GM19238 (cell line): ENCODE results near the gene UPP2.

ENCODE experiments used
- DNase-seq: peaks from one replicate; pipeline ENCODE4 v3.0.0; 2011; ENCODE audit warnings: low spot score; ENCODE audit not compliant: insufficient read length

UPP2 gene

DNA sequence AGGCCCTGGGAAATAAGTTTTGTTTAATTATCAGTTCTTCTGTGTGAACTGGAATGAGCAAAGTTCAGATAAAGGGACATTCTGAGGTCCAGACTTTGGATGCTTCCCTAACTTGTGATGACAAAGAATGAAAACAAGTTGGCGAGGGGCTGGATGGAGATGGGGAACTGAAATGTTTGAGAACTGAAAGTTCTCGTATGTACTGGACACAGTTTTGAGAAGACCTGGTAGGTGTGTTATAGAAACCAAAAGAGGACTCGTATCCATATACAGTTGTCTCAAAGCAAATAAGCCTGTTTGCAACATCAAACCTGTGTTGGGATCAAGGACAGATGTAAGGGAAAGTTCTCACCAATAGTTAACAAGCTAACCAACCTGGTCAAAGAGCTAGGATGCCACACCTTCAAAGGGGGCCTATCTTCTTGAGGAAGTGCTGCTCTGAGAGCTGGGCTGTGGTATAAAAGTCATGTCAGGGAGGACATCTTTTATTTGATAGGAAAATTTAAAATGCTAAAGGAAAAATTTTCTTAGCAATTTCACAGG lies at the start of gene UPP2:
Gene UPP2, plus strand, starts transcription at position 493 of the 543 bp plus-strand sequence. CDS start 188 bp downstream, outside the sequence.
- DNase-seq: no peak

- DNase-seq: no peak
These were observed 48.9 kb upstream of the UPP2 start for GRCh38 chr2:158052761-158053160.

DNA sequence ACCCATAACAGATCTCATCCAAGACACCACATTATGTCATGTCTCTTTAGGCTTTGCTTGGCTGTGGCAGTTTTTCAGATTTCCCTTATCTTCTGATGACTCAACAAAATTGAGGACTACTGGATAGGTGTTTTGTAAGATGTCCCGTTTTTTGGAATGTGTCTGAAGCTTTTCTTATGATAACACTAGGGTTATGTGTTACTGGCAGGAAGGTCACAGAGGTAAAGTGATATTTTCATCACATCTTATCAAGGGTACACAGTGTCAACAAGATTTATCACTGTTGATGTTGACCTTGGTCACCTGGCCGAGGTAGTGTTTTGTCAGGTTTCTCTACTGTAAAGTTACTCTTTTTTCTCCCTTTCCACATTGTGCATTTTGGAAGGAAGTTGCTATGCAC lies 44.8 kb upstream of the UPP2 start:
- no peak for DNase-seq

DNA sequence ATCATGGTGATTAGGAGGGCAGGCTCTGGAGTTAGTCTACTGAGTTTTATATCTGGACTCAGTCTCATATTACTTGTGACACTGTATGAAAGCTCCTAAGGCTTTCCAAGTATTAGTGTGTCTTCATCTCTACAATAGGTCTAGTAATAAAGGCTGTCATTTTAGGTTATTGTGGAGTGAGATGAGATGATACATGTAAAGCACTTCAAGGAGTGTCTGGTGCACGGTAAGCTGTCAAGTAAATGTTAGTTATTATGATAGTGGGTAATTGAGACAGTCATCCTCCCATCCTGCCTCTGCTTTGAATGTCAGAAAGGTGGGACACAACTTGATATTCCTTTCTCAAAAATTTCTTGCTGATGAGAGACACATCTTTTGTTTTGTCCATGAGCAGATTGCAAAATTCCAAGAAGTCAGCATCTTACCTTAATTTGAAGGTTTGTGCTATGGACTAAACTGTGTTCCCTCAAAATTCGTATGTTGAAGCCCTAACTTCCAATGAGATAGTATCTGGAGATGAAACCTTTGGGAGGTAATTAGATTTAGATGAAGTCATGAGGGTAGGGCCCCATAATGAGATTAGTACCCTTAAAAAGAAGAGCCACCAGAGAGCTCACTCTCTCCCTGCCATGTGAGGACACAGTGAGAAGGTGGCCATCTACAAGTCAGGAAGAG lies 41.4 kb upstream of the UPP2 start:
- DNase-seq: no peak

DNA sequence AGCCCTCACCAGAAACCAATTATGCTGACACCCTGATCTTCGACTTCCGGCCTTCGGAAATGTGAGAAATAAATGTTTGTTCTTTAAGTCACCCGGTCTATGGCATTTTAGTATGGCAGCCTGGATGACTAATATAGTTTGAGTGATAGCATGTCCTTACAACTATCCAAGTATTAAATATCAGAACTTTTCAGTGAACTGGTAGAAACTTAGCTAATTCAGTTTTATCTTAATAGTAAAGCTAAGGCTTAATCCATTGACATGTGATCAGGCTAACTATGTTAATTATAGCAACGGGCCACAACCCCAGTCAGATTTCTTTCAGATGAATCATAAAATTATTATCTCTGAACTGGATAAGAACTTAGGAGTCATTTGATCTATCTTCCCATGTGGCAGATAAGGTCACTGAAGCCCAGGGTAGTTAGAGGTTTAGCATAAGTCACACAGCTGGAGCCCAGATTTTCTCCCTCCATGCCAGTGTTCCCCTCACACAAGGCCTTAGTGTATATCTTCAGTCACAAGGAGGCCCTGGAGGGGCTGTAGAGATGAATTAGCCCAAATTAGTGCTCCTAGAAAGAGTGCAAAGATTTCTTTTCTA lies 40.7 kb upstream of the UPP2 start:
- DNase-seq: no peak

DNA sequence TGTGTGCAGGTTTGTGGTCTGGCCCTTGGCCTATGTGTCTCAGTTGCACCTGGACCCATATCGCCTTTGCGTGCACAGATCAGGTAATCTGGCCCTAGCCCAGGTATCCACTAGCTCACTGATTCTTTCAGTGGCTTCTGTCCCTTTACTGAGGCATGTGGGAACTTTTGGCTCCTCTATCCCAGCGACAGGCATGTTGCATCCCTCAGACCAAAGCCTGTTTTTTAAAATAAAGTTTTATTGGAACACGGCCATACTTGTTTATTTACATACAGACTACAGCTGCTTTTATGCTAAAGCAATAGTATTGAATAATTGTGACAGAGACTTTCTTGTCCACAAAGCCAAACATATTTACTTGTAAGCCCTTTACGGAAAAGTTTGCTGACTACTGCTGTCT lies 39.9 kb upstream of the UPP2 start:
- no peak for DNase-seq

GRCh38 chr2:158066046-158066713 lies 35.5 kb upstream of the UPP2 start:
- DNase-seq: no peak

DNA sequence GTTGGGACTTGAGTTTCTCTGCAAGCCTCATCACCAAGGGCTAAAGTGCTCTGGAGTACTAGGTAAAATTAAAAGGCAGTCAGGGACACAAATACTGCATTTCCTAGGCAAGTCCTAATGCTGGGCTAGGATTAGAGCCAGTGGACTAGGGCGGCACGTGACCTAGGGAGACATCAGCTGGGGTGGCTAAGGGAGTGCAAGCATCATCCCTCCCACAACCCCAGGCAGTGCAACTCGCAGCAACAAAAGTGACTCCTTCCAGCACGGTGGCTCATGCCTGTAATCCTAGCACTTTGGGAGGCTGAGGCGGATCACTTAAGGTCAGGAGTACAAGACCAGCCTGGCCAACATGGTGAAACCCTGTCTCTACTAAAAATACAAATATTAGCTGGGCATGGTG lies 30.7 kb upstream of the UPP2 start:
- no peak for DNase-seq

GRCh38 chr2:158072361-158072760 lies 29.3 kb upstream of the UPP2 start:
- DNase-seq: no peak

GRCh38 chr2:158079672-158080071 lies 22.0 kb upstream of the UPP2 start:
- DNase-seq: no peak

DNA sequence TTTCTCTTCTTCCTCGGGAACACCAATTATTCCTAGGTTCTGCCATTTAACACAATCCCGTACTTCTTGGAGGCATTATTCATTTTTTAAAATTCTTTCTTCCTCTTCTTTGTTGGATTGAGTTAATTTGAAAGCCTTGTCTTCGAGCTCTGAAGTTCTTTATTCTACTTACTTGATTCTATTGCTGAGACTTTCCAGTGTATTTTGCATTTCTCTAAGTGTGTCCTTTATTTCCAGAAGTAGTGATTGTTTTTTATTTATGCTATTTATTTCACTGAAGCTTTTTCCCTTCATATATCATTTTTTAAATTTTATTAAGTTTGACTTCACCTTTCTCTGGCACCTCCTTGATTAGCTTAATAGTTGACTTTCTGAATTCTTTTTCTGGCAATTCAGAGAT lies 13.6 kb upstream of the UPP2 start:
- DNase-seq: no peak

DNA sequence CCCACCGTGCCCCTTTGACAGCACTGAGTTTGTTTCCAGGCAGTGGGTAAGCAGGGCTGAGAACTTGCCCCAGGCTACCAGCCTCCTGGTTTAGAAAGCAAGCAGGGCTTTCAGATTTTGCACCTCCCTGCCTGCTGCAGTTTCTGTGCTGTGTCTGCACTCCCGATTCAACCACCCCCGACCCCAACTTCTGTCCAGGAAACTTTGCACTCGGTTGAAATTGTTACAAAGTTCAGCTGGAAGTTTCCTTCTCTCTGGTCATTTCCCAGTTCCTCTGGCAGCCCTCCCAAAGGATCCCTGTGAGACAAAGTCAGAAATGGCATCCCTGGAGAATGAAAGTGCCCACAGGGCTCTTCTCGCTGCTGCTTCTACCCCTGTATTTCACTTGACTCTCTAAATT lies 12.4 kb upstream of the UPP2 start:
- no peak for DNase-seq

DNA sequence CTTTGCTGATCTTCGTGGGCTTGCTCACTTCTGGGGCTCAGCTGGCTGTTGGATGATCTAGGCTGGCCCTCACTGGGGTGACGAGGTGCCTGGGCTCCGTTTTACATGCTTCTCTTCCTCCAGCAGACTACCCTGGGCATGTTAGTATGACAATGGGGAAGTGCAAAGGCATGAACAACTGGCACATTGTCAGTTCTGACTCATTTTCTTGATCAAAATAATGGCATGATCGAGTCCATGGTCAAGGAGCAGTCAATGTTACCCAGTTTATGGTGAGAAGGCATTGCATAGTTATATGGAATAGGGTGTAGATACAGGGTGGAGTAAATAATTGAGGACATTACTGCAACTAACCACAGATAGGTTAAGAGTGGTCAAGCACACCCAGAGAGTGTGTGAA lies 10.0 kb upstream of the UPP2 start:
- no peak for DNase-seq

- DNase-seq: no peak
These were observed 7.1 kb upstream of the UPP2 start for GRCh38 chr2:158094487-158095092.

DNA sequence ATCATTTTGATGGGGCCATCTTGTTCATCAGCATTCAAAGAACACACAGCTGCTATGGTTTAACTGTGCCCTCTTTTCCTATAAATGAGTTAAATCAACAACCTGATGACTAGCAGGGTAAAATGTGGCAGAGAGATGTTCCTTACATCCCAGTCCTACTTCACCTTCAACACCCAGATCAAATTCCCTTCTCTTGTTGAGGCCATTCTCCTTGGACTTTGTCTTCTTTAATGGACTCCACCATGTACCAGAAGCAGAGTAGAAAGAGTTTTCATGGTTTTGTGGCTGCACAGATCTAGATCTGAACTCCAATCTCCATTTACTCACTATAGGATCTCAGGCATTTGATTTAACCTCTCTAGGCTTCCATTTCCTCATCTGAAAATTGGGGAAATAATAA lies 6.4 kb upstream of the UPP2 start:
- DNase-seq: no peak

- DNase-seq: no peak
These were observed 5.8 kb upstream of the UPP2 start for GRCh38 chr2:158095912-158096311.

- DNase-seq: no peak
These were observed 4.2 kb upstream of the UPP2 start for GRCh38 chr2:158097481-158097880.

GRCh38 chr2:158098178-158098577 lies 3.5 kb upstream of the UPP2 start:
- DNase-seq: no peak

- no peak for DNase-seq
These were observed 2.0 kb upstream of the UPP2 start for GRCh38 chr2:158099716-158100115.

DNA sequence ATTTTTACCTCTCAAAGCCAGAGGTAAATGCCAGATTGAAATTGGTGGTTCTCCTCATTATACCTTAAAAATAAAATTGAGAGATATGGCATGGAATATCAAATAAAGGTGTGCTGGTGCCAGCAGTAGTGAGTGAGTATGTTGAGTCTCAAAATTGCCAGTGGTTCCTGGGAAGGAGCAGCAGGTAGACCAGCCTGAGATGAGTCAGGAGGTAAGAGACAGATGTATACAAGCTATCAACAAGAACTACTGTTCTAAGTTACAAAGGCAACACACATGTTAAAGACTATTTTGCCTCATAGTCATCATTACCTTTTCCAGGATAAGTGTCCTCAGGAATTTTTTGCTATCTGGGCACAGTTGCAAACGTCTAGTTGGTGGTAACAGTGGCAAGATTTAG lies 1.3 kb upstream of the UPP2 start:
- no peak for DNase-seq

- no peak for DNase-seq
These were observed 770 bp downstream of the UPP2 start for GRCh38 chr2:158102446-158102845.

DNA sequence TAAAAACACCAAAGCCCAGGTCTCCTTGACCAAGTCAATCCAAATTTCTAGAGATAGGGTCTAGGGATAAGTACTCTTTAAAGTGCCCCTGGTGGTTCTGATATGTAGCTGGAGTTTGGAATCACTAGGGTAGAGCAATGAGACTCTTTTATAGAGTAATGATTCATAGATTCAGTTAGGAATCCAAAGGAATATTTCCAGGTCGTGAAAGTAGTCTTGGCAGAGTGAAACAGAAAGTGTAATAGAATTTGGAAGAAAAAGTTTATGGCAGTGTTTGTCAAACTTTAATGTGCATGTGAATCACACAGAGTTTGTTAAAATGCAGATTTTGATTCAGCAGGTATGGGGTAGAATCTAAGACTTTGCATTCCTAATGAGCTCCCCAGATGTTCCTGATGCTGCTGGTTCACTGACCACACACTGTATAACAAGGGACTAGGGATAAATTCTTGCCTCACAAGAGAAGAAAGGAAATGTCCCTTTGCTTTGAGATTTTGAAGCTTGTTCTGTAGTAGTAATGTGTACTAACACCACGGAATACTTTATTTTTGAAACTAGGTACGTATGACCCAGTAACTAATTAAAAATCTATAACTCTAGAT lies 1.8 kb downstream of the UPP2 start:
- no peak for DNase-seq
